Fibroblast of villous mesenchyme (primary cell): ENCODE data around the gene ATF7. TPM values are rescaled to one million over a fixed set of nuclear protein-coding genes. Genes with fewer than 3 reads are reported as not detected.

ENCODE experiments used
- DNase-seq: peaks from one replicate; pipeline ENCODE4 v3.0.0-alpha.2; 2010; ENCODE audit warnings: low read depth
- H3K4me3 ChIP-seq: 2 replicates; pipeline ENCODE4 v1.5.1; 2011; ENCODE audit warnings: low read depth, mild to moderate bottlenecking, low read length
- total RNA-seq: library from RNA; depleted of rRNA; stranded (reverse); fragments of >200 nt; gene quantifications from 2 replicates; pipeline ENCODE4 v1.2.3, GENCODE V29; 2012
- TF ChIP-seq, protein P1 (sequence below): IDR thresholded peaks from 2 replicates; pipeline ENCODE4 v1.5.1; 2012; ENCODE audit warnings: low read depth, mild to moderate bottlenecking, low read length; ENCODE audit not compliant: insufficient read depth

Gene ATF7
- total RNA-seq, 1 donor: 14.7 TPM

DNA sequence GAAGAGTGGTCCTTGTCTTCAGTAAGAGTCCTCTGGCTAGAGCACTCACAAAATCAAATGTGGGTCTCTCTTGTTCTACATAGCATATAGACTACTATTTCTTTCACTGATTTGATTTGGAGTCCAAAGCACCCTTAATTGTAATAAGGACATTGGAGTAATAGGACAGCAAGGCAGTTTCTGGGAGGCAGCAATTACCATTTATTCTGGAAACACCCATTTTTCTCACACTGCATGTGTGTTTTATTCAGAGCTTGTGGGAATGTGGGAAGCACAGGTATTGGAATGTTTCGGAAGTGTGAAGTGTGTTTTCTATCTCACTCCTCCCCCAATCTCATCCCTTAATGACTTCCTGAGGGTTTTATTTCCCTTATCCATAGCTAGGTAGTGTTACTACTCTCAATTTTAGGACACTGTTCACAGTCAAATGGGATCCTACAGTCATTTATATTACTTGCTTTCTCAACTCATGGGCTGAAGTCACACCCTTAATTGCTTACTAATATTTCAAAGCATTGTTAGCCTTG, 154.1 kb downstream of the ATF7 start:
- H3K4me3 ChIP-seq: no peak overlapping the region
- DNase-seq: no peak
- TF ChIP-seq, protein P1, sequence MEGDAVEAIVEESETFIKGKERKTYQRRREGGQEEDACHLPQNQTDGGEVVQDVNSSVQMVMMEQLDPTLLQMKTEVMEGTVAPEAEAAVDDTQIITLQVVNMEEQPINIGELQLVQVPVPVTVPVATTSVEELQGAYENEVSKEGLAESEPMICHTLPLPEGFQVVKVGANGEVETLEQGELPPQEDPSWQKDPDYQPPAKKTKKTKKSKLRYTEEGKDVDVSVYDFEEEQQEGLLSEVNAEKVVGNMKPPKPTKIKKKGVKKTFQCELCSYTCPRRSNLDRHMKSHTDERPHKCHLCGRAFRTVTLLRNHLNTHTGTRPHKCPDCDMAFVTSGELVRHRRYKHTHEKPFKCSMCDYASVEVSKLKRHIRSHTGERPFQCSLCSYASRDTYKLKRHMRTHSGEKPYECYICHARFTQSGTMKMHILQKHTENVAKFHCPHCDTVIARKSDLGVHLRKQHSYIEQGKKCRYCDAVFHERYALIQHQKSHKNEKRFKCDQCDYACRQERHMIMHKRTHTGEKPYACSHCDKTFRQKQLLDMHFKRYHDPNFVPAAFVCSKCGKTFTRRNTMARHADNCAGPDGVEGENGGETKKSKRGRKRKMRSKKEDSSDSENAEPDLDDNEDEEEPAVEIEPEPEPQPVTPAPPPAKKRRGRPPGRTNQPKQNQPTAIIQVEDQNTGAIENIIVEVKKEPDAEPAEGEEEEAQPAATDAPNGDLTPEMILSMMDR: no peak

DNA sequence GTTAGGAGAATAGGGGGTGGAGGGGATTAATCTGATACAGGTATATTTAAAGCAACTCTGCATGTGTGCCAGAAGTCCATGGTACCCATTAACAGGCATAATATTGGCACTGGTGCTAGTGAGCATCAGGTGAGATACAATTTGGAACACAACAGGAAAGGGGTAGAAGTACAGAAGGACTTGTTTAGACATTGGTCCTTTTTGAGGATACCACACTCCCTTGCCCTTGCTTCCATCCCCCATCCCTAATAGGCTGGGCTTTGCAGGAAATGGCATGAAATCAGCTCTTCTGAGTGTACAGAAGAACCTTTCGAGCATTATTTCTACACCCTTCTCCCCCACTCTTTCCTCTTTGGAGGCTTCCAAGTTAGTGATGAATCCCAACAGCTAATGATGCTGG, 157.9 kb downstream of the ATF7 start:
- H3K4me3 ChIP-seq: no peak overlapping the region
- TF ChIP-seq, protein P1: no peak
- DNase-seq: no peak

DNA sequence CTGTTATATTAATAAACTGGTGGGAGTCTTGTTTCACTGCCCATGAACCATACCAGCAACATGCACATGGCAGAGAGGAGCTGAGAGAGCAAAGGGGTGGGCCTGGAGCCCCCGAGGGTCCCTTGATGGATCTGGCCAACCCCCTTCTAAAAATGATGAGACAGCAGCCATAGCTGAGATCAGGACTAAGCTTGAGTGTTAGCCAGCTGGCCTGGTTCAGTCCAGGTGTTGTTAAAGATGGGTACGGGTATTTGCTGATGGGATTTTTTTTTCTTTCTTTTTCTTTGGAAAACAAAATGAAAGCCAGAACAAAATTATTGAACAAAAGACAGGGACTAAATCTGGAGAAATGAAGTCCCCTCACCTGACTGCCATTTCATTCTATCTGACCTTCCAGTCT, 158.3 kb downstream of the ATF7 start:
- no peak overlapping the region for H3K4me3 ChIP-seq
- DNase-seq: no peak
- TF ChIP-seq, protein P1: no peak

DNA sequence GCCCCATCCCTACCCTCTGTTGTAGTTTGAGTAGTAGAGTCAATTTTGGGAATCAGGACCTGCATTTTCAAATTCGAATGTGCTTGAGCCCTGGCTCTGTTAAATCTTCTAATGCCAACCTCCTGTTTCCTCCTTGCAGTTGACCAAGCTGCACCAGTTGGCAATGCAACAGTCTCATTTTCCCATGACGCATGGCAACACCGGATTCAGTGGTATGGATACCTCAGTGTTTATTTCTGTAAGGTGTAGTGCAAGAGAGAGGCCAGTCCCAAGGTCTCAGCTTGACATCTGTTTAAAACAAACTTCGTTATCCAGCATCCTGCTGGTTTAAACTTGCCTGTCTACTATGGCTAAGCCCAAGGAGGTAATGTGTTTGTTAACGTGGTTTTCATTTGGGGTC, 159.1 kb downstream of the ATF7 start:
- no peak overlapping the region for H3K4me3 ChIP-seq
- no peak for DNase-seq
- TF ChIP-seq, protein P1: no peak

DNA sequence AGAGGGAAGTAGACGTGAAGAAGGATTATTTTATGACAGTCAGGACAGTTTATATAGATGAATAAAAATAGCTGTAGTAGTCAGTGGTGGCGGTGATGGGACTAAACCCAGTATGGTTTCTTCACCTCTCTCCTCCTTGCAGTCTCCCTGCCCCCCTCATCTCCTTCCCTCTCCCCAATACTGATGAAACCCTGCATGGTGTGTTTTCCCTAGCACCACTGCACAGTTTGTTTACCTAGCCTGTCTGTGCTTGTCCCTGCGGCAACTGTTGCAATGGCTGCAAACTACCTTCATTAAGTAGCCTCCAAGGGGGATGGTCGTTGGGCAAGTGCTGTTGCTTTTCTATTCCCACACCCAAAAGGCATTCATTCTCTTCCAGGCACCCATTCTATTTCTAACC, 159.5 kb downstream of the ATF7 start:
- TF ChIP-seq, protein P1: no peak
- H3K4me3 ChIP-seq: no peak overlapping the region
- DNase-seq: no peak

DNA sequence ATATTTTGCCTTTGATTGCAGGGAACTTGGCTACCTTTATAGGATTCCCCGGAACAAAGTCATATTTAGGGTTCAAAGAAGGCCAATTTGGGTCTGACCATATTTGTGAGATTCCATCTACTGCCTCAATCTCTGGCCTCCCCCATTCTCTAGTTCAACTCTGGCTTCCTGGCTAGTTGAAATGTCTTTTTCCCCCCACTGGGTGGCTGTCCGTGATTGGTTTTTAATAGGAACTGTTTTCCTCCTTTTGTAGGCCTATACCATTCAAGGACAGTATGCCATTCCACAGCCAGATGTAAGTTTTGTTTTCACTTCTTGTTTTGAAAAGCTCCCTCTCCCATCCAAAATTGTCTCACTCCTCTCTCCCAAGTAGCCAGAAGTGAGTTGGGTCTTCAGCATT, 160.5 kb downstream of the ATF7 start:
- no peak overlapping the region for H3K4me3 ChIP-seq
- DNase-seq: no peak
- TF ChIP-seq, protein P1: no peak
